GM12801 (cell line): ENCODE data around the gene FOXE1.

Experiments used
- TF ChIP-seq, protein P1 (sequence below): IDR thresholded peaks from one replicate; pipeline ENCODE4 v1.5.1; 2011; ENCODE audit warnings: control low read depth; ENCODE audit not compliant: insufficient read length; ENCODE audit errors: extremely low read depth

FOXE1 gene

DNA sequence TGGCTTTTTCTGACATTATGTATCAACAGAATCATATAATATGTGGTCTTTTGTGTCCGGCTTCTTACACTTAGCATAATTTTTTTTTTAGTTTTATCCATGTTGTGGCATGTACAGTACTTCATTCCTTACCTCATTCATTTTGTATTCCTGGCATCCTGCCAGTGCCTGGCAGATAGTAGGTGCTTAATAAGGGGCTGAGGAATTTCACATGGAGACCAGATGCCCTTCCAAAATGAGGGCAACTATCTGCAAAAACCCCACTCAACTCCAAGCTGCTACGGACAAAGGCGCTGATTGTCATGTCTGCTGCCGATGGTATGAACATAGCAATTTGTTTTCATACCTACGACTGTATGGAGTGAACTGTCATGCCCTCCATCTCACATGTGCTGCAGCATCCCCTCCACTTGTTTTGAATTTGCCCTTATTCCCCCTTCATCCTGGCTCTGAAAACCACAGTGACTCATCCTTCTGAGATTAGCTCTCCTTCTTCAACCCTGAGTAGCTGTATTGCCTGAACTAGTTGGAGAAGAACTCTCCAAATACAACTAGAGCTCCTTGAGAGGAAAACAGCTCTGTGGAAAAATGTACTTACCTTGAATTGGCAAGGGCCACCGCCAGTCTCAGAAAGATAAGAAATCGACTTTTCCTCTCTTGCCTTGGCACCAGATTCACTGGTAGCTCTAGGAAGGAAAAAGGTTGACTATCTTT lies 41.3 kb upstream of the FOXE1 start:
- TF ChIP-seq, protein P1, sequence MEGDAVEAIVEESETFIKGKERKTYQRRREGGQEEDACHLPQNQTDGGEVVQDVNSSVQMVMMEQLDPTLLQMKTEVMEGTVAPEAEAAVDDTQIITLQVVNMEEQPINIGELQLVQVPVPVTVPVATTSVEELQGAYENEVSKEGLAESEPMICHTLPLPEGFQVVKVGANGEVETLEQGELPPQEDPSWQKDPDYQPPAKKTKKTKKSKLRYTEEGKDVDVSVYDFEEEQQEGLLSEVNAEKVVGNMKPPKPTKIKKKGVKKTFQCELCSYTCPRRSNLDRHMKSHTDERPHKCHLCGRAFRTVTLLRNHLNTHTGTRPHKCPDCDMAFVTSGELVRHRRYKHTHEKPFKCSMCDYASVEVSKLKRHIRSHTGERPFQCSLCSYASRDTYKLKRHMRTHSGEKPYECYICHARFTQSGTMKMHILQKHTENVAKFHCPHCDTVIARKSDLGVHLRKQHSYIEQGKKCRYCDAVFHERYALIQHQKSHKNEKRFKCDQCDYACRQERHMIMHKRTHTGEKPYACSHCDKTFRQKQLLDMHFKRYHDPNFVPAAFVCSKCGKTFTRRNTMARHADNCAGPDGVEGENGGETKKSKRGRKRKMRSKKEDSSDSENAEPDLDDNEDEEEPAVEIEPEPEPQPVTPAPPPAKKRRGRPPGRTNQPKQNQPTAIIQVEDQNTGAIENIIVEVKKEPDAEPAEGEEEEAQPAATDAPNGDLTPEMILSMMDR = no peak

DNA sequence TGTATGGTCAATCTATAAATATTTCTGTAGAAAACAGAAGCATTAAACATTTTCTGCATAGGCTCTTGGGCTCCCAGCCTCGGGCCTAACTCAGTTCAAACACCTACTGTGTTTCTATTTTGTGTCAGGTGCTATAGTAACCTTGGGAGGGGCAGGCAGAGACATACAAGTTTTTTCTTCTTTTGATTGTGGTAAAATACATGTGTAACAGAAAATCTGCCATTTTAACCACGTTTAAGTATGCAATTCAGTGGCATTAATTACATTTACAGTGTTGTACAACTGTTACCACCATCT lies 40.8 kb upstream of the FOXE1 start:
- TF ChIP-seq, protein P1 = no peak

DNA sequence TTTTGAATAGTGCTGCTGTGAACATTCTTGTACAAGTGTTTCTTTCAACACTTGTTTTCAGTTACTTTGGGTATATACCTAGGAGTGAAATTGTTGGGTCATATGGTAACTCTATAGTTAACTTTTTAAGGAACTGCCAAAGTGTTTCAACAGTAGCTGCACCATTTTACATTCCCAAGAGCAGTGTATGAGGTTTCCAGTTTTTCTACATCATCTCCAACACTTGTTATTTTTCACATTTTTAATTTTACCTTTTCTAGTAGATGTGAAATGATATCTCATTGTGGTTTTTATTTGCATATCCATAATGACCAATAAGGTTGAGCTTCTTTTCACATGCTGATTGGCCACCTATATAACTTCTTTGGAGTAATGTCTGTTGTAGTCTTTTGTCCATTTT lies 40.0 kb upstream of the FOXE1 start:
- TF ChIP-seq, protein P1 = no peak

DNA sequence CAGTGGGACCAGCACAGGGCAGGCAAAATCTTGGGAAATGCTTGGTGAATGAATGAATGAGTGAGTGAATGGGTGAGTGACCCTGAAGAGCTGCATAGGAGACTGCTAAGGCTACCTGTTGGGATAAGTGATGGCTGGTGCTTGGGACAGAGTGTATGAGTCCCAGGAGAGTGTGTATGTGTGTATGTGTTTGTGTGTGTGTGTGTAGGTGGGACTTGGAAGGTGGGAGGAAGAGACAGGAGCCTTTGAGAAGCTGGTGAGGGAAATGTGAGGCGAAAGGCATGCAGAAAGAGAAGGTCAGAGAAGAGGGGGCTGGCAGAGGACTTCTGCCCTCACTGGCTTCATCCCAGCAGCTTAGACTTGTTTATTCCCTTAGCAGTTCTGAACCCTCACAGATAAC lies 33.3 kb upstream of the FOXE1 start:
- TF ChIP-seq, protein P1 = no peak

DNA sequence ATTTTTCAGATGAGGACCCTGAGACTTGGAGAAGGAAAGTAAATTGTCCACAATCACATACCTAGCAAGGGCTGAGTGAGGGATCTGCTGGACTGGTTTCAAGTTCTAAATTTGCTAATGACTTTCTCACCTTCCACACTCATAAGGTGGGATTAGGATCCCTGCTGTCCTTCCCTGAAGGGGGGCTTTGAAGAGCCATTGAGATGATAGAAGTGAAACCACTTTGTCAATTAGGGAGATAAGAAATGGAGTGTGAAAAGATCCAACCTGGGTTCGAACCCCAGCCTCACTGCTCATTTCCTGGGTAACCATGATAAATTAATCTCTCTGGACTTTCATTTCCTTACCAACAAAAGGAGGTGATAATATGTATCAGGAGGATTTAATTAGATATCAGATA lies 32.7 kb upstream of the FOXE1 start:
- TF ChIP-seq, protein P1 = no peak

DNA sequence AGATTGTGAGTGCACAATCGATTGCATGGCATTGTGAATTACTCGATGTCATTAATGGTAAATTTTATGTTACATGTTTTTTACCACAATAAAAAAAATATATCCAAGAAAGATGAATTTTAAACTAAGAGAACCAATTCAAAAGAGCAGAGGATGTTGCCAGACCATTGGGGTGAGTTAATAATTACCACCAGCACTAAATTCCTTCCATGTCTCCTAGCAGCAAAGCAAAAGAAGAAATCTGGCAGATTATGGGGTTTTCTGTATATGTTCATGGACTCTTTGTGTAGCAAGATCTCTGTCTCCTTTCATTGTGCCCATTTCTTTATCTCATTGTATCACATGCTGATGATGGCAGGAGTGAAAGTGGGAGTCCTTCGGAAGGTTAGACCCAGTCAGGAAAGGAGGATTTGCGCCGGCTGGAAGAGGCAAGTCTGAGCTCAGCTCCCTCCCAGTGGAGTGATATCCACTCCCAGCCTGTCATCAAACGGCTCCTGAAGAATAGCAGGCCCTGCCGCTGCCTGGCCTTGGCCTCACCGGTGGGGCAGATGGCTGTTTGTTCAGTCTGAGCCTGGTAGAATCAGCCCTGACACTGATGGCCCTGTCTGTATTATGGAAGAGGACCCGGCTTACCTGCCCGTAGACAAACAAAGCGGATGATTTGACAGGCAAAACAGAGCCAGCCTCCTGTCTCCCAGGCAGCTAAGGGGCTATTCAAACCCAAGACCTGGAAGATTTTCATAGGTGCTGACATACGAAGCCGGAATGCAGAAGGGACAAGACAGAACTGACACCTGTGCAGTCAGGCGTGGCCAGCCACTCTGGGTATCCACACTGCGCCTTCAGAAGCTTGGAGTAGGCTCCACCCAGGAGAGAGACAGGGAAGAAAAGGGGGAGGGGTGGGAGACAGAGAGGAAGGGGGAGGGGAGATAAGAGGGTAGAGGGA lies 21.9 kb upstream of the FOXE1 start:
- TF ChIP-seq, protein P1 = no peak

DNA sequence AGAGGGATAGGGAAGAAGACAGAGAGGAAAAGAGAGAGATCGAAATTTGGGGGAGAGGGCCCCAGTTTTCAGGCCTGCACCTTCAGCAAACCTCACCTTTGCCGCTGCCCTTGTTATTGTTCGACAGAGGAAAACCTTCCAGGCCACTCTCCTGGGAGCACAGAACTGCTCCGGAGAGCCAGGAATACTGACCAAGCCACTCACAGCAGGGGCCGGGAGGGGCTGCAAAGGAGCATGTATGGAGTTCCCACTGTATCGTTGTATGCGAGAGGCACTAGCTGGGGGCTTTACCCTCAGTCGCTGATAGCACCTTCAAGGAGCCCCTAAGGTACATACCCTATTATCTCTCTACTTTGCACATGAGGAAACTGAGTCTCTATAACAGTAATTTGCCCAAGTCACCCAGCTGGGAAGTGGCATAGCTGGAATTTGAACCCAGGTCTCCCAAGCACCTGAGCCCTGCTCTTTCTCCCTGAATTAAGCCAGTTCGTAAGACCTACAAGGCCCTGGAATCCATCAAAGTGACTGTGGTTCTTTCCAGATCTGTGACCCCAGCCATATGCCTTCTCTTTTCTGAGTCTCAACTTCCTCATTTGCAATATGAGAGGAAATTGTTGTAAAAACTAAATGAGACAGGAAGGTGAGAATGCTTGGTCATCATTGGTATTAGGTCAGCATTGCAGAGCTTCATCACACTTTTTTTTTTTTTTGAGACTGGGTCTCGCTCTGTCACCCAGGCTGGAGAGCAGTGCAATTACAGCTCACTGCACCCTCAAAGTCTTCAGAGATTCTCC lies 21.0 kb upstream of the FOXE1 start:
- TF ChIP-seq, protein P1 = no peak
